ENCODE results near the gene NPFF. TPM values are rescaled to one million over a fixed set of nuclear protein-coding genes. Genes with fewer than 3 reads are reported as not detected.
A peak's percentile ranks its signal among the peaks of the same experiment; 100 is the strongest.
"Not testable (repeated sequence)": the region's sequence is repeated elsewhere in the genome, so short reads cannot be mapped to it uniquely, and the experiment has no call there.

NPFF gene
- total RNA-seq, 2 experiments from 2014 or later = not detected

DNA sequence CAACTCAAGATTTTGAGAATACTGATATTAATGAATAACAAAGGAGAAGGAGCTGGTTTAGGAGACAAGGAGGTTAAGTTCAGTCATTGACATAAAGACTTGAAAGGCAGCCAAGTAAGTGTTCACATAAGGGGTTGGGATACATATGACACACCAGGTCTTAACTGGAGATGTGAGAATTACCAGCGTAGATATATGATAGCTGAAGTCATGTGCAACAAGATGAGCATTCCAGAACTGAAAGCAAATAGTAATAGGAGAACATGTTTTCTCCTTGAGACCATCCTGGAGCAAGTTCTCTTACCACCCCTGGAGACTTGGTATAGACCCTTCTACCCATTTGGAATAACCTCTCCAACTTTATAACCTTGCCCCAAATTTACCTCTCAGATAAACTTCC, 43.3 kb upstream of the NPFF start:
- Mint-ChIP-seq H3K4me1 (ENCODE audit: low read depth) (peaks cover 18% of the 10 kb centered on the region), H3K27me3 (no peaks in the 10 kb centered on the region), H3K27ac (no peak overlapping the region), H3K36me3 (ENCODE audit: low read depth) (peaks cover 42% of the 10 kb centered on the region), H3K4me3 (no peak overlapping the region), H3K9me3 (no peaks in the 10 kb centered on the region)
- TF ChIP-seq, protein P1, sequence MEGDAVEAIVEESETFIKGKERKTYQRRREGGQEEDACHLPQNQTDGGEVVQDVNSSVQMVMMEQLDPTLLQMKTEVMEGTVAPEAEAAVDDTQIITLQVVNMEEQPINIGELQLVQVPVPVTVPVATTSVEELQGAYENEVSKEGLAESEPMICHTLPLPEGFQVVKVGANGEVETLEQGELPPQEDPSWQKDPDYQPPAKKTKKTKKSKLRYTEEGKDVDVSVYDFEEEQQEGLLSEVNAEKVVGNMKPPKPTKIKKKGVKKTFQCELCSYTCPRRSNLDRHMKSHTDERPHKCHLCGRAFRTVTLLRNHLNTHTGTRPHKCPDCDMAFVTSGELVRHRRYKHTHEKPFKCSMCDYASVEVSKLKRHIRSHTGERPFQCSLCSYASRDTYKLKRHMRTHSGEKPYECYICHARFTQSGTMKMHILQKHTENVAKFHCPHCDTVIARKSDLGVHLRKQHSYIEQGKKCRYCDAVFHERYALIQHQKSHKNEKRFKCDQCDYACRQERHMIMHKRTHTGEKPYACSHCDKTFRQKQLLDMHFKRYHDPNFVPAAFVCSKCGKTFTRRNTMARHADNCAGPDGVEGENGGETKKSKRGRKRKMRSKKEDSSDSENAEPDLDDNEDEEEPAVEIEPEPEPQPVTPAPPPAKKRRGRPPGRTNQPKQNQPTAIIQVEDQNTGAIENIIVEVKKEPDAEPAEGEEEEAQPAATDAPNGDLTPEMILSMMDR (IDR thresholded peaks at IDR 0.05) = no peak
- ATAC-seq (ENCODE audit: poor library complexity) = no peak
- intact Hi-C loops (cut with DNase I, micrococcal nuclease) = no loop called here
- Histone ChIP-seq H3K9me3 (ENCODE audit: control insufficient read depth in 1 of 2, insufficient read depth in 1 of 2, low read length in 2 of 2) (no peaks in the 10 kb centered on the region), H3K4me1 (ENCODE audit: insufficient read depth, low read length) (peaks cover 9% of the 10 kb centered on the region), H3K27ac (ENCODE audit: low read depth in 1 of 2, low read length in 2 of 2) (no peak overlapping the region), H3K27me3 (ENCODE audit: control insufficient read depth in 1 of 2, insufficient read depth in 2 of 2, low read length in 2 of 2) (no peaks in the 10 kb centered on the region), H3K4me3 (ENCODE audit: low read length) (no peak overlapping the region), H3K36me3 (ENCODE audit: insufficient read depth, low read length) (peaks cover 36% of the 10 kb centered on the region)
- ChIA-PET CTCF (no interaction called here), POLR2A (interaction anchor here (0.7 kb wide), 1 partner anchor 125 kb away, joined by 3 read pairs; the partner anchor contains the start of gene ATP5MC2)
- DNase-seq = no peak

DNA sequence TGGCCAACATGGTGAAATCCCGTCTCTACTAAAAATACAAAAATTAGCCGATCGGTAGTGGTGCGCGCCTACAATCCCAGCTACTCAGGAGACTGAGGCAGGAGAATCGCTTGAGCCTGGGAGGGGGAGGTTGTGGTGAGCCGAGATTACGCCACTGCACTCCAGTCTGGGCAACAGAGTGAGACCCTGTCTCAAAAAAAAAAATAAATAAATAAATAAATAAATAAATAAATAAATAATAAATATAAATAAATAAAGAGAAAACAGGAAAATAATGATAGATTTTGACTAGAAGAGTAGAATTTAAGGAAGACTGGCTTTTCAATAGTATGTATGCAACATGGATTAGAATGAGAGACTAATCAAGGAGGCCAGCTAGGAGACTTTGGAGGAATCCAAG, 42.8 kb upstream of the NPFF start:
- CTCF ChIA-PET; DNase-seq; H3K4me3 ChIP-seq (ENCODE audit: low read length); H3K27me3 ChIP-seq (ENCODE audit: control insufficient read depth in 1 of 2, insufficient read depth in 2 of 2, low read length in 2 of 2); H3K4me3 Mint-ChIP-seq; H3K9me3 Mint-ChIP-seq; H3K27me3 Mint-ChIP-seq; H3K27ac ChIP-seq (ENCODE audit: low read depth in 1 of 2, low read length in 2 of 2); ATAC-seq (ENCODE audit: poor library complexity); H3K9me3 ChIP-seq (ENCODE audit: control insufficient read depth in 1 of 2, insufficient read depth in 1 of 2, low read length in 2 of 2); H3K27ac Mint-ChIP-seq; H3K4me1 ChIP-seq (ENCODE audit: insufficient read depth, low read length); intact Hi-C loops (cut with DNase I, micrococcal nuclease): not testable (repeated sequence)
- Mint-ChIP-seq H3K36me3 (ENCODE audit: low read depth) (peaks cover 42% of the 10 kb centered on the region), H3K4me1 (ENCODE audit: low read depth) (peaks cover 20% of the 10 kb centered on the region)
- peaks cover 37% of the 10 kb centered on the region for H3K36me3 ChIP-seq (ENCODE audit: insufficient read depth, low read length)
- POLR2A ChIA-PET = interaction anchor here (0.7 kb wide), 1 partner anchor 126 kb away, joined by 3 read pairs; the partner anchor contains the start of gene ATP5MC2

DNA sequence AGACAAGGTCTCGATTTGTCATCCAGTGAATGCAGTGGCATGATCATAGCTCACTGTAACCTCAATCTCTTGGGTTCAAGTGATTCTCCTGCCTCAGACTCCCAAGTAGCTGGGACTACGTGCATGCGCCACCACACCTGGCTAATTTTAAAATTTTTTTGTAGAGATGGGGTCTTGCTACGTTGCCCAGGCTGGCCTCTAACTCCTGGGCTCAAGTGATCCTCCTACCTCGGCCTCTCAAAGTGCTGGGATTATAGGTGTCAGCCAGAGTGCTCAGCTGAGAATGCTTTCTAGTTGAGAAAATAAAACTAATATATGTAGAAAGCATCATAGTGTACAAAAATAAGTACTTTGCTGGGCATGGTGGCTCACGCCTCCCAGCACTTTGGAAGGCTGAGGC, 41.1 kb upstream of the NPFF start:
- peaks cover 12% of the 10 kb centered on the region for H3K4me1 ChIP-seq (ENCODE audit: insufficient read depth, low read length)
- H3K9me3 ChIP-seq (ENCODE audit: control insufficient read depth in 1 of 2, insufficient read depth in 1 of 2, low read length in 2 of 2); H3K27ac ChIP-seq (ENCODE audit: low read depth in 1 of 2, low read length in 2 of 2); H3K27me3 Mint-ChIP-seq; H3K9me3 Mint-ChIP-seq; DNase-seq; H3K27me3 ChIP-seq (ENCODE audit: control insufficient read depth in 1 of 2, insufficient read depth in 2 of 2, low read length in 2 of 2); ATAC-seq (ENCODE audit: poor library complexity); H3K4me3 ChIP-seq (ENCODE audit: low read length); CTCF ChIA-PET; H3K27ac Mint-ChIP-seq; H3K4me3 Mint-ChIP-seq; POLR2A ChIA-PET; intact Hi-C loops (cut with DNase I, micrococcal nuclease): not testable (repeated sequence)
- Mint-ChIP-seq H3K4me1 (ENCODE audit: low read depth) (peaks cover 35% of the 10 kb centered on the region), H3K36me3 (ENCODE audit: low read depth) (peaks cover 51% of the 10 kb centered on the region)
- peaks cover 35% of the 10 kb centered on the region for H3K36me3 ChIP-seq (ENCODE audit: insufficient read depth, low read length)

DNA sequence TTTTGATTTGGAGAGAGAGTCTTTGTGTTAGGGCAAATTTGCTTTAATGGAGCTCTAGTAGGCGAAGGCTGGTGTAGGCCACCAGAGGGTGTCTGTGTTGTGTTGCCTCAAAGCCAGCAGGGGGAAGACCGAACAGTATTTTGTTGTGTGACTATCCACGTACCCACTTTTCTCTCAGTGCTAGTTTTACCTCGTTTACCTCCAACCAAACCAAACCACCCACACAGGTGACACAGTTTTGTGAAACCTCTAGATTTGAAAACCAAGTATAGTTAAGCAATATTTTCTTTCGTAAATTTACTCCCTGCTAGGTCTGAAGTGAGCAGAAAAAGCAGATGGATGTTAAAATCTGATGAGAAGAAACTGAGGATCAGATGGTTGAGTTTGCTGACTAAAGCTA, 36.3 kb upstream of the NPFF start:
- DNase-seq (peak; percentile 12 to 77 (median 40)), ATAC-seq (ENCODE audit: poor library complexity) (peak; percentile 98)
- Mint-ChIP-seq H3K27me3 (no peaks in the 10 kb centered on the region), H3K9me3 (no peaks in the 10 kb centered on the region), H3K27ac (peak overlapping the region; percentile 68), H3K4me1 (ENCODE audit: low read depth) (peaks cover 19% of the 10 kb centered on the region), H3K4me3 (no peak overlapping the region), H3K36me3 (ENCODE audit: low read depth) (peaks cover 45% of the 10 kb centered on the region)
- CTCF ChIA-PET = interaction anchor here (0.6 to 2.3 kb wide), 7 partner anchors 23 to 214 kb away, joined by 3 to 25 read pairs (median 3); partner anchors contain the start of gene ATP5MC2
- intact Hi-C loops (cut with DNase I, micrococcal nuclease) = loop anchor here (1.0 to 5.0 kb wide), 3 partner anchors 79 to 204 kb away; partner anchors contain the start of gene ATP5MC2 (in 1 of the 2)
- Histone ChIP-seq H3K4me1 (ENCODE audit: insufficient read depth, low read length) (peaks cover 3% of the 10 kb centered on the region), H3K27me3 (ENCODE audit: control insufficient read depth in 1 of 2, insufficient read depth in 2 of 2, low read length in 2 of 2) (no peaks in the 10 kb centered on the region), H3K27ac (ENCODE audit: low read depth in 1 of 2, low read length in 2 of 2) (no peak overlapping the region), H3K4me3 (ENCODE audit: low read length) (no peak overlapping the region), H3K9me3 (ENCODE audit: control insufficient read depth in 1 of 2, insufficient read depth in 1 of 2, low read length in 2 of 2) (no peaks in the 10 kb centered on the region), H3K36me3 (ENCODE audit: insufficient read depth, low read length) (peaks cover 33% of the 10 kb centered on the region)
- POLR2A ChIA-PET = interaction anchor here (1.0 to 2.4 kb wide), 2 partner anchors 43 to 133 kb away, joined by 4 to 26 read pairs; partner anchors contain the start of genes ATP5MC2 and TARBP2
- TF ChIP-seq, protein P1 (IDR thresholded peaks at IDR 0.05) = peak; percentile 76

Data from CD4-positive, alpha-beta T cell (primary cell).